OCI-LY3 (cell line): Measurements from ENCODE around the gene DGKG.

Source experiments
- H2AFZ ChIP-seq: fragments of 200-600, 300-600 bp; shearing (Covaris generic); 2 replicates; pipeline ENCODE4 v1.6.0; 2014; ENCODE audit warnings: antibody characterized with exemption, low read depth, low read length
- H3K27ac ChIP-seq: fragments of 200-600, 300-600 bp; sonication (generic); 2 replicates; pipeline ENCODE4 v1.5.1; 2014; ENCODE audit warnings: mild to moderate bottlenecking, low read length, moderate library complexity, mixed read lengths
- H3K27me3 ChIP-seq: fragments of 200-600, 300-600 bp; sonication (generic); 2 replicates; pipeline ENCODE4 v1.6.1; 2014; ENCODE audit warnings: low read depth, low read length, mixed read lengths
- H3K36me3 ChIP-seq: fragments of 200-600, 300-600 bp; sonication (generic); replicated peaks from 2 replicates; pipeline ENCODE3; 2014; ENCODE audit warnings: low read depth, low read length, mixed read lengths
- H3K4me1 ChIP-seq: fragments of 300-600, 200-600 bp; sonication (generic); 2 replicates; pipeline ENCODE4 v1.6.1; 2014; ENCODE audit warnings: low read length, mixed read lengths
- H3K4me2 ChIP-seq: fragments of 200-600, 300-600 bp; sonication (generic); 2 replicates; pipeline ENCODE4 v1.6.1; 2014; ENCODE audit warnings: low read length, mixed read lengths
- H3K4me3 ChIP-seq: fragments of 300-600, 200-600 bp; sonication (generic); 2 replicates; pipeline ENCODE4 v1.5.1; 2014; ENCODE audit warnings: antibody characterized with exemption, mild to moderate bottlenecking, low read length, moderate library complexity
- H3K79me2 ChIP-seq: fragments of 300-600, 200-600 bp; shearing (Covaris generic); 2 replicates; pipeline ENCODE4 v1.6.1; 2014; ENCODE audit warnings: mild to moderate bottlenecking, low read length, mixed read lengths
- H3K9ac ChIP-seq: fragments of 300-600, 200-600 bp; shearing (Covaris generic); 2 replicates; pipeline ENCODE4 v1.6.0; 2014; ENCODE audit warnings: mild to moderate bottlenecking, low read length, moderate library complexity
- H3K9me3 ChIP-seq: fragments of 200-600, 300-600 bp; shearing (Covaris generic); 2 replicates; pipeline ENCODE4 v1.6.1; 2014; ENCODE audit warnings: low read length, mixed read lengths; ENCODE audit not compliant: insufficient read depth
- H4K20me1 ChIP-seq: fragments of 200-600, 300-600 bp; sonication (generic); 2 replicates; pipeline ENCODE4 v1.6.1; 2016; ENCODE audit warnings: low read length, mixed read lengths; ENCODE audit not compliant: insufficient read depth
- CTCF ChIP-seq: fragments of 200-600, 300-600 bp; sonication (generic); IDR thresholded peaks from 2 replicates; pipeline ENCODE4 v1.5.1; 2014; ENCODE audit warnings: antibody characterized with exemption, low read length, low read depth
- EZH2phosphoT487 ChIP-seq: fragments of 200-600 bp; shearing (Covaris generic); IDR thresholded peaks from 2 replicates; pipeline ENCODE4 v1.6.1; 2018; ENCODE audit warnings: antibody characterized with exemption, mixed run types, low read depth

The DGKG gene

GRCh38 chr3:186212611-186213010 lies 149.4 kb downstream of the DGKG start:
- H4K20me1 ChIP-seq, result no peaks in the 10 kb centered on the region
- H3K4me2 ChIP-seq, result no peak overlapping the region
- H3K27me3 ChIP-seq, result peaks cover 42% of the 10 kb centered on the region
- no peaks in the 10 kb centered on the region for H3K9me3 ChIP-seq
- no peaks in the 10 kb centered on the region for H3K36me3 ChIP-seq
- H3K9ac ChIP-seq, result no peak overlapping the region
- H3K4me3 ChIP-seq, result no peak overlapping the region
- TF ChIP-seq CTCF (no peak), EZH2phosphoT487 (no peak)
- H2AFZ ChIP-seq, result no peak overlapping the region
- no peaks in the 10 kb centered on the region for H3K79me2 ChIP-seq
- H3K4me1 ChIP-seq, result peaks cover 51% of the 10 kb centered on the region
- no peak overlapping the region for H3K27ac ChIP-seq

- peak overlapping the region; percentile 30; the same call in 1 of the 2 replicates for H3K4me2 ChIP-seq
- H2AFZ ChIP-seq, result no peak overlapping the region
- peaks cover 37% of the 10 kb centered on the region for H3K4me1 ChIP-seq
- TF ChIP-seq CTCF, result no peak
- no peak for TF ChIP-seq EZH2phosphoT487
- H3K4me3 ChIP-seq, result no peak overlapping the region
- no peaks in the 10 kb centered on the region for H3K79me2 ChIP-seq
- no peaks in the 10 kb centered on the region for H4K20me1 ChIP-seq
- H3K9me3 ChIP-seq, result no peaks in the 10 kb centered on the region
- H3K27me3 ChIP-seq, result peaks cover 27% of the 10 kb centered on the region
- no peak overlapping the region for H3K9ac ChIP-seq
- no peaks in the 10 kb centered on the region for H3K36me3 ChIP-seq
- no peak overlapping the region for H3K27ac ChIP-seq
Measured at GRCh38 chr3:186210852-186211500, 151.1 kb downstream of the DGKG start.

GRCh38 chr3:186209810-186210752 lies 152.0 kb downstream of the DGKG start:
- no peak overlapping the region for H3K27ac ChIP-seq
- H3K4me1 ChIP-seq, result peaks cover 37% of the 10 kb centered on the region
- no peak overlapping the region for H3K9ac ChIP-seq
- H3K36me3 ChIP-seq, result no peaks in the 10 kb centered on the region
- peaks cover 23% of the 10 kb centered on the region for H3K27me3 ChIP-seq
- peak overlapping the region; percentile 30 for H3K4me2 ChIP-seq
- no peaks in the 10 kb centered on the region for H4K20me1 ChIP-seq
- no peaks in the 10 kb centered on the region for H3K79me2 ChIP-seq
- H2AFZ ChIP-seq, result 0 out of 2 replicates have a peak overlapping the region, but pooled peaks have one; percentile 40
- no peak for TF ChIP-seq EZH2phosphoT487
- TF ChIP-seq CTCF, result no peak
- H3K9me3 ChIP-seq, result no peaks in the 10 kb centered on the region
- H3K4me3 ChIP-seq, result no peak overlapping the region
